ENCODE measurements around the gene CCDC177.
A peak's percentile ranks its signal among the peaks of the same experiment; 100 is the strongest.

Gene CCDC177

GRCh38 chr14:69615496-69616407 is 41.1 kb upstream of the CCDC177 start:
- no peak for TF ChIP-seq CTCF (IDR thresholded peaks at IDR 0.05; ENCODE audit: low read depth, low read length)
- H3K4me3 ChIP-seq (ENCODE audit: low read depth, low read length), result peak overlapping the region; percentile 43

GRCh38 chr14:69615121-69615495 is 40.4 kb upstream of the CCDC177 start:
- TF ChIP-seq CTCF (IDR thresholded peaks at IDR 0.05; ENCODE audit: low read depth, low read length), result no peak
- peak overlapping the region; percentile 14; the same call in 1 of the 2 replicates for H3K4me3 ChIP-seq (ENCODE audit: low read depth, low read length)

DNA sequence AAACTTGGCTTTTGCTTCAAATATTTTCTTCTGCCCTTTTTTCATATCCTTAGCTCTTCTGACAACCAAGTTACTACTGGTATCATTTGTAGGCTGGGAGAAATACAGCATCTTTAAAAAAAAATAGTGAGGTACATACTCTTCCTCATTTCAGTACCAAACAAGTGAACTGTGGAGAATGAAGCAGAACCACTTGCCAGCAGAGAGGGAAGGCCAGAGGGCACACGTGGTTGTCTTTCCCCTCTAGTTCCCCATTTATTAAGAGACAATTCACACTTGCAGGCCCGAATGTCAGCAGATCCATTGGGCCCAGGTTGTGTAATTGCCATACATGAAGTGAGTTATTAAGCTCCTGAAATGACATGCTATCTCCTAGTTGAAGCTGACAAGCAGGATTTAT is 39.9 kb upstream of the CCDC177 start:
- no peak for TF ChIP-seq CTCF (IDR thresholded peaks at IDR 0.05; ENCODE audit: low read depth, low read length)
- H3K4me3 ChIP-seq (ENCODE audit: low read depth, low read length), result no peak overlapping the region

GRCh38 chr14:69613312-69614073 is 38.8 kb upstream of the CCDC177 start:
- no peak for TF ChIP-seq CTCF (IDR thresholded peaks at IDR 0.05; ENCODE audit: low read depth, low read length)
- H3K4me3 ChIP-seq (ENCODE audit: low read depth, low read length), result peak overlapping the region; percentile 90

DNA sequence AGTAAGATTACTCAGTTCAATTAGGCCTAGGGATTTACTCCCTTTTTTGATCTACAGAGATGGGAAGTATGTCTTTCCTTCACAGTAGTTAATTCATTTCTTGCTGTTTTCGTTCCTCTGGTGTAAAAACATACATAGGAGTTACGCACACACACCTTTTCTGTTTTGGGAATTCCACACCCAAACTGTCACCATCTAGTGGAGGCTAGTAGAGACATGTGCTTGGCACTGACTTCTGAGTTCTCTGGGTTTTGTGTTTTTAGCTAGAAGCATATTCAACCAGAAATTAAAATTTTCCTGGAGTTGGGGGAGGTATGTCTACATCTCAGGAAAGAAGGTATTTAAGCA is 38.1 kb upstream of the CCDC177 start:
- peak overlapping the region; percentile 90 for H3K4me3 ChIP-seq (ENCODE audit: low read depth, low read length)
- TF ChIP-seq CTCF (IDR thresholded peaks at IDR 0.05; ENCODE audit: low read depth, low read length), result no peak

- peak overlapping the region; percentile 90 for H3K4me3 ChIP-seq (ENCODE audit: low read depth, low read length)
- no peak for TF ChIP-seq CTCF (IDR thresholded peaks at IDR 0.05; ENCODE audit: low read depth, low read length)
Observed at GRCh38 chr14:69612014-69612782, 37.5 kb upstream of the CCDC177 start.
